ENCODE data around the gene UBE4B. TPM values are rescaled to one million over a fixed set of nuclear protein-coding genes. Genes with fewer than 3 reads are reported as not detected.
A peak's percentile ranks its signal among the peaks of the same experiment; 100 is the strongest.

UBE4B gene
- total and polyA plus RNA-seq, 2 of the 4 experiments (the other 2 are of a cell fraction), result 26.5 to 39.3 TPM

- Histone ChIP-seq H2AFZ (replicated peaks; ENCODE audit: low read length, poor library complexity) (peak overlapping the region; percentile 71), H2AK5ac (ENCODE audit: low read depth, low read length) (no peak overlapping the region), H4K20me1 (ENCODE audit: insufficient read depth, low read length) (no peaks in the 10 kb centered on the region), H3K56ac (ENCODE audit: extremely low read depth, insufficient read depth, low read length) (no peak overlapping the region), H3K4me2 (ENCODE audit: low read depth, low read length) (no peak overlapping the region), H3K18ac (ENCODE audit: low read depth, low read length) (no peak overlapping the region), H3K9ac (ENCODE audit: low read depth, low read length) (no peak overlapping the region), H4K8ac (ENCODE audit: low read depth in 2 of 2, low read length in 2 of 2) (peak overlapping the region in 1 of 2 experiments; percentile 0; a peak in 1 of 4 replicates), H3K27ac (ENCODE audit: insufficient read depth, low read length) (no peak overlapping the region), H2AK9ac (replicated peaks; ENCODE audit: low read depth, low read length, poor library complexity) (no peak overlapping the region), H2BK120ac (ENCODE audit: low read depth, low read length) (no peak overlapping the region), H3K4ac (ENCODE audit: low read depth, low read length) (no peak overlapping the region), H3K14ac (replicated peaks; ENCODE audit: low read depth, low read length) (0 out of 2 replicates have a peak overlapping the region, but pooled peaks have one; percentile 14), H2BK20ac (ENCODE audit: low read depth, low read length) (no peak overlapping the region), H2BK5ac (ENCODE audit: low read depth, low read length, poor library complexity, severe bottlenecking) (no peak overlapping the region), H3K79me1 (ENCODE audit: low read depth in 1 of 2, low read length in 2 of 2) (no peaks in the 10 kb centered on the region), H3K4me3 (ENCODE audit: insufficient read depth, low read depth, low read length) (no peak overlapping the region), H4K91ac (ENCODE audit: insufficient read depth, low read depth, low read length) (no peak overlapping the region), H3K27me3 (ENCODE audit: control insufficient read depth, insufficient read depth, low read length) (no peaks in the 10 kb centered on the region), H3K9me3 (ENCODE audit: control insufficient read depth, insufficient read depth, low read length) (no peaks in the 10 kb centered on the region), H3K9me1 (ENCODE audit: insufficient read depth, low read length) (peaks cover 4% of the 10 kb centered on the region; the same call in 1 of the 2 replicates), H4K5ac (ENCODE audit: low read depth, low read length) (no peak overlapping the region), H3K4me1 (ENCODE audit: control insufficient read depth, insufficient read depth, low read length) (0 out of 2 replicates have a peak, but pooled peaks cover 2% of the 10 kb centered on the region), H3K36me3 (ENCODE audit: control insufficient read depth, insufficient read depth, low read length) (no peaks in the 10 kb centered on the region), H2BK15ac (ENCODE audit: low read depth, low read length) (no peak overlapping the region), H3K23ac (ENCODE audit: low read depth, low read length) (no peak overlapping the region)
- in situ Hi-C loops (cut with MboI; ENCODE audit: low sequenced_read_pairs) (no loop called here), intact Hi-C loops (cut with micrococcal nuclease) (no loop called here), dilution Hi-C loops (cut with HindIII; ENCODE audit: low sequenced_read_pairs, unreplicated experiment) (no loop called here)
- TF ChIP-seq CHD1 (IDR thresholded peaks at IDR 0.05; ENCODE audit: low read depth, low read length), result no peak
- TF ChIP-seq, protein P1, sequence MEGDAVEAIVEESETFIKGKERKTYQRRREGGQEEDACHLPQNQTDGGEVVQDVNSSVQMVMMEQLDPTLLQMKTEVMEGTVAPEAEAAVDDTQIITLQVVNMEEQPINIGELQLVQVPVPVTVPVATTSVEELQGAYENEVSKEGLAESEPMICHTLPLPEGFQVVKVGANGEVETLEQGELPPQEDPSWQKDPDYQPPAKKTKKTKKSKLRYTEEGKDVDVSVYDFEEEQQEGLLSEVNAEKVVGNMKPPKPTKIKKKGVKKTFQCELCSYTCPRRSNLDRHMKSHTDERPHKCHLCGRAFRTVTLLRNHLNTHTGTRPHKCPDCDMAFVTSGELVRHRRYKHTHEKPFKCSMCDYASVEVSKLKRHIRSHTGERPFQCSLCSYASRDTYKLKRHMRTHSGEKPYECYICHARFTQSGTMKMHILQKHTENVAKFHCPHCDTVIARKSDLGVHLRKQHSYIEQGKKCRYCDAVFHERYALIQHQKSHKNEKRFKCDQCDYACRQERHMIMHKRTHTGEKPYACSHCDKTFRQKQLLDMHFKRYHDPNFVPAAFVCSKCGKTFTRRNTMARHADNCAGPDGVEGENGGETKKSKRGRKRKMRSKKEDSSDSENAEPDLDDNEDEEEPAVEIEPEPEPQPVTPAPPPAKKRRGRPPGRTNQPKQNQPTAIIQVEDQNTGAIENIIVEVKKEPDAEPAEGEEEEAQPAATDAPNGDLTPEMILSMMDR (conservative IDR thresholded peaks at IDR 0.05; ENCODE audit: low read depth, low read length), result no peak
- no peak for TF ChIP-seq FOS (IDR thresholded peaks at IDR 0.05; ENCODE audit: low read depth, low read length)
- ChIA-PET CTCF (no interaction called here), POLR2A (ENCODE audit: unreplicated experiment) (interaction anchor here (0.5 kb wide), 1 partner anchor 21 kb away, joined by 3 read pairs; no protein-coding TSS in a partner anchor)
- DNase-seq, result peak; percentile 20
- BruUV-seq (replicated peaks), result no TSS peak
- whole genome bisulfite sequencing, 2 experiments (ENCODE audit: extremely low coverage in 2 of 2, insufficient read length in 1 of 2), result no CpG with 5 or more reads among the region's 5 CpGs
- no peak for ATAC-seq (ENCODE audit: low read depth)
Observed at GRCh38 chr1:10014016-10014415, 18.7 kb upstream of the UBE4B start.
